WTC11 (cell line): ENCODE results near the gene CMTM4.

Experiments
- ATF2 ChIP-seq: sonication (generic); formaldehyde crosslinking; IDR thresholded peaks from 2 replicates; pipeline ENCODE4 v1.8.1; 2022; ENCODE audit warnings: low read depth, missing genetic modification reagents, borderline replicate concordance
- CTCF ChIP-seq: fragments of 200-600 bp; IDR thresholded peaks from 2 replicates; pipeline ENCODE4 v1.8.0; 2022; ENCODE audit warnings: antibody characterized with exemption
- MAX ChIP-seq: sonication (generic); formaldehyde crosslinking; IDR thresholded peaks from 2 replicates; pipeline ENCODE4 v1.8.0; 2022; ENCODE audit warnings: mild to moderate bottlenecking, missing genetic modification reagents
- SP1 ChIP-seq: sonication (generic); formaldehyde crosslinking; conservative IDR thresholded peaks from 2 replicates; pipeline ENCODE4 v1.8.1; 2022; ENCODE audit warnings: missing genetic modification reagents
- TEAD1 ChIP-seq: sonication (generic); formaldehyde crosslinking; IDR thresholded peaks from 2 replicates; pipeline ENCODE4 v1.8.0; 2022; ENCODE audit warnings: mild to moderate bottlenecking, missing genetic modification reagents
- ZNF416 ChIP-seq: fragments of 250-450 bp; sonication (Bioruptor Pico); IDR thresholded peaks from 2 replicates; pipeline ENCODE4 v1.9.0; 2021; ENCODE audit warnings: mild to moderate bottlenecking, inconsistent platforms

- no peak for TF ChIP-seq CTCF
- no peak for TF ChIP-seq SP1 (CRISPR knock-in tag)
- no peak for TF ChIP-seq ZNF416 (CRISPR knock-in tag)
- TF ChIP-seq ATF2 (CRISPR knock-in tag): no peak
- TF ChIP-seq TEAD1 (CRISPR knock-in tag): no peak
- TF ChIP-seq MAX: no peak
These were observed 76.8 kb downstream of the CMTM4 start for GRCh38 chr16:66619534-66620428.
